HL-60/S4 treated with retinoic acid at 250 ng/mL for 4 days and 3 days (cell line): Measurements from ENCODE around the gene SGCE.

Experiments used
- in situ Hi-C: fragments of 300-500 bp; cut with MboI; formaldehyde crosslinking; loops from 2 replicates; pipeline ENCODE4 v1.7.0; 2022; ENCODE audit warnings: low sequenced_read_pairs

SGCE gene

DNA sequence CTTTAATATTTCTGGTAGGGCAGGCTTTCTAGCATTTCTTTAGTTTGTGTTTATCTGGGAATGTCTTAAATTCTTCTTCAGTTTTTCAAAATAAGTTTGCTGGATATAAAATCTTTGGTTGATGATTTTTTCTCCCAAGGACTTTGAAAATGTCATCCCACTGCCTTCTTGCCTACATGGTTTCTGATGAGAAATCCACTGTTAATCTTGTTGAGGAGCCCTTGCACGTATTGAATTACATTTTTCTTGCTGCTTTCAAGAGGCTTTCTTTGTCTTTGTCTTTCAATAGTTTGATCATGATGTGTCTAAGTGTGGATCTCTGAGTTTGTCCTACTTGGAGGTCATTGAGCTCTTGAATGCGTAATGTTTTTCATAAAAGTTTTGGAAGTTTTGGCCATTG, 80.3 kb downstream of the SGCE start:
- in situ Hi-C loops: no loop called here

DNA sequence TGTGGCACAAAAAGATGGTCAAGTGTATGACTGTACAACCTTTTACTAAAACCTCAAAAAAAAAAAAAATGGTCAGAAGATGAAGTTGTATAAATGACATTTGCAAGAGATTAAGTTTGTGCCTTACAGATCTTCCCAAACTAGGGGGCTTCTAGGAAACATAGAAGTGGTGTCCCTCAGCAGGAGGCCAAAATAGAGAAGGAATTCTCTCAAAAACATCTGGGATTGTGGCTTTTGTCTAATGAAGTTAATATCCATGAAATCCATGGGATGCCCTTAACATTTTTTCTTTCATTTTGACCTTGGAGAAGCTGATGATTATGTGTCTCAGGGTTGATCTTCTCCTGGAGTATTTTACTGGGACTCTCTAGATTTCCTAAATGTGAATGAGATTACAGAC, 84.1 kb downstream of the SGCE start:
- in situ Hi-C loops: no loop called here

- in situ Hi-C loops: no loop called here
Measured at GRCh38 chr7:94567396-94567795, 88.5 kb downstream of the SGCE start.

DNA sequence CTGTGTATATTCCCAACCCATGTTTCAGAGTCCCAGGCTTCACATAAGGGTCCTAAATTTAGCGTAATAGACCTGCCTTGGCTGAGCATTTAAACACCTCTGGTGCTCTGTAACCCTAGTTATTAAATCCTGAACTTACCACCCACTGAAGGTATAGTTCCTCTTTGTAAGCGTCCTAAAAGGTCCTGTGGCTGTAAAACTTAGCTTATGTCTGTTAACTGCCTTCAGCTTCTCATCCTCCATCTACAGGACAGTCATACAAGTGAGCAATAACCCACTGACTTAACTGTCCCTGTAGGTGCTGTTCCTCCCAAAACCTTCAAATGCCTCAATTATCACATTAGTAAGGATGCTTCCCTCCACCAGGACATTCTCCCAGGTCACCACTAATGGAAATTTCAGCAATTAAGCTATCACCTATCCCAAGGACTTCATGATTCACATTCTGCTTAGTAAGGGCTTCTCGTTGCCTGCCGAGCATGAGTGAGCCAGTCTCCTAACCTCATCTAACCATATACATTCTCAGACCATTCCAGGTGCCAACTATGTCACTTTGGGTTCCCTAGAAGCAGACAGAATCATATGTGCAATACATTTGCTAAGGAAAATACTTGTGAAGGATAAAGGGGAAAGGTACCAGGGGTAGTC, 90.6 kb downstream of the SGCE start:
- in situ Hi-C loops: no loop called here

DNA sequence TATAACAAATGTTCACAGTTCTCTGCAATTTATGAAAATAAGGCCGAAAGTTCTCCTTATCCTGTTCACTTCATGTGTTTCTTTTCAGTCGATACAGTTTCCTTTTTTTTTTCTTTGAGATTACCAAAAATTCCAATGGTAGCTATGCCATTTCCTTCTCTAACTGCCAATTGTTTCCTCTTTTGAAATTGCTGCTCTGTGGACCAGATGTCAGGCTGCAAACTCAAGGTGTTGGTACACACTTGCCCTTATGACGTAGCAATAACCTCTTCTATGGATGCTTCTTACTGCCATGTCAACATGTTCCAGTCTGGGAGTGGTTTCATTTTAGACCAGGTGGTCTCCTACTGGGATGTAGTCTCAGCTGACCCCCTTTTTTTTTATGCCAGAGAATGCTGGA, 93.4 kb downstream of the SGCE start:
- in situ Hi-C loops: no loop called here

DNA sequence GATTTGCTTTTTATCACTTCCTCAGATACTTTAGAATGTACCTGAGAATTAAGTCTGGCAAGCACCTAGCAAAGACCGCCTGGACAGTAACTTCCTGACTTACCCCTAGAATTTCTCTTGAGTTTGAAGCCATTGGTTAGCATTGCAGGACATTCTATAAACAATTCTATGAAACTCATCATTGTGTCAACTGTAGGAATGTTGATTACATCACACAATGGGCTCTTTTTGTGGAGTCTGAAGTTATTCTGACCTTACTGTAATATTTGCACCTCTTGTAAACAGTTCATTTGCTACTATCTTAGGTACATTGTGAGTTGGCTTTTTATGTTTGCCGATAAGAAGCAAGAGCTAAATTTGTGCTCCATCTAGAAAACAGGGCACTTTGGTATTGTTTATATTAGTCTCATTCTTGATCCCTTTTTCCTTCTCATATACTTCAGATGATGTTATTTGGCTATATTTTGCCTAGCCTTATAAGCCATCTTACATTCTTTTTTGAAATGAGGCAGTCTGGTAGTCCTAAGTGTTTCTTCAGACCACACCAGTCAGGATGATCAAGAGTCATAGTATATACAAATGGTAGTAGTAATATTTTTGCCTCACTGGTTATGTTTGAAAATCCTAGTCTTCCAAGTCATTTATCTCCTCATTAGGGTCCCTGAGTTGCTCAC, 94.0 kb downstream of the SGCE start:
- in situ Hi-C loops: no loop called here

DNA sequence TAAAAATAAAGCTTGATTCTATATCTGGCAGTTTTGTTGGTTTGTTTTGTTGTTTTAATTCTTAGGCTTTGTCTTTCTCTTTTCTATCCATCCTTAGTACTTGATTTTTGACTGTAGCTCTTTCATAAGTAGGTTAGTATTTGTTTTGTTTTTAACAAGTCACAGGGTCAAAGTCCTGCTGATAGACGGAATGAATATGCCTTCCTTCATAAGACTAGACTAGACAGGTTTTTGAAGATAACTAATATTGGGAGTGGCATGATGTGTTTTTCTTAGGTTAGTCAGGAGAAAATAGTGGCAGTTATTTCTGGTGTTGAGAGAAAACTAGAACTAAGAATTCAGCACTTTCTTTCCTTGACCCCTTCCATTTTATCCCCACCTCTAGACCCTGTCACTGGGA, 96.0 kb downstream of the SGCE start:
- in situ Hi-C loops: no loop called here

DNA sequence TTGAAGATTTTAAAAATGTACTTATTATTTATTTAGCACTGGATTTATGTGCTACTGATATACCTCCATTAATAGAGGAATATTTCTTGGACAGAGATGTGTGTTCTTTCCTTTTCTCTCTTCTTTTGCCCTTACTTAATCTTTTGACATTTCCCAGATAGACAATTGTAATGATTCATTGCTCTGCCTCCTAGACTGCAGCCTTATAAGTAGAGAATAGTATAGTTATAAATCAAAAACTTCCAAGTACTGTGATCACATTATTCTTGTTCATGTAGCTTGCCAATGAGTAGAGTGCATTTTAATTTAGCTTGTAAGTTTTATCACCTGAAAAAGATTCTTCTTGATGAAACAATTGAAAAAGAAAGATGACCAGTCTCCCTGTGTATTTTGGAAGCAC, 98.7 kb downstream of the SGCE start:
- in situ Hi-C loops: no loop called here

GRCh38 chr7:94556028-94556427, 99.9 kb downstream of the SGCE start:
- in situ Hi-C loops: no loop called here

GRCh38 chr7:94547126-94547525, 108.8 kb downstream of the SGCE start:
- in situ Hi-C loops: no loop called here

GRCh38 chr7:94540428-94540827, 115.5 kb downstream of the SGCE start:
- in situ Hi-C loops: no loop called here
